ENCODE data around the gene IFITM5. TPM values are rescaled to one million over a fixed set of nuclear protein-coding genes. Genes with fewer than 3 reads are reported as not detected.

Gene IFITM5
- total RNA-seq, 1 donor from 2014 or later, result not detected

- H3K27ac Mint-ChIP-seq (ENCODE audit: unreplicated experiment), result no peak overlapping the region
- H3K36me3 Mint-ChIP-seq (ENCODE audit: low read depth), result peaks cover 9% of the 10 kb centered on the region
- no peak overlapping the region for H3K4me3 Mint-ChIP-seq (ENCODE audit: unreplicated experiment)
- TF ChIP-seq CTCF (IDR thresholded peaks at IDR 0.05), result no peak
- H3K4me1 Mint-ChIP-seq (ENCODE audit: low read depth), result peaks cover 9% of the 10 kb centered on the region
- no peaks in the 10 kb centered on the region for H3K27me3 Mint-ChIP-seq (ENCODE audit: low read depth)
- H3K9me3 Mint-ChIP-seq (ENCODE audit: low read depth), result no peaks in the 10 kb centered on the region
- DNase-seq (ENCODE audit: low spot score), result peak; percentile 73
Measured at GRCh38 chr11:293271-293851, 6.0 kb downstream of the IFITM5 start.

- H3K27me3 Mint-ChIP-seq (ENCODE audit: low read depth), result no peaks in the 10 kb centered on the region
- no peak overlapping the region for H3K4me3 Mint-ChIP-seq (ENCODE audit: unreplicated experiment)
- H3K27ac Mint-ChIP-seq (ENCODE audit: unreplicated experiment), result no peak overlapping the region
- TF ChIP-seq CTCF (IDR thresholded peaks at IDR 0.05), result no peak
- H3K36me3 Mint-ChIP-seq (ENCODE audit: low read depth), result peaks cover 9% of the 10 kb centered on the region
- H3K9me3 Mint-ChIP-seq (ENCODE audit: low read depth), result no peaks in the 10 kb centered on the region
- peak; percentile 87 for DNase-seq (ENCODE audit: low spot score)
- H3K4me1 Mint-ChIP-seq (ENCODE audit: low read depth), result peaks cover 16% of the 10 kb centered on the region
Measured at GRCh38 chr11:292211-293121, 6.9 kb downstream of the IFITM5 start.

GRCh38 chr11:291281-292210 is 7.8 kb downstream of the IFITM5 start:
- no peak for TF ChIP-seq CTCF (IDR thresholded peaks at IDR 0.05)
- DNase-seq (ENCODE audit: low spot score), result peak; percentile 90
- Mint-ChIP-seq H3K36me3 (ENCODE audit: low read depth) (peaks cover 9% of the 10 kb centered on the region), H3K4me3 (ENCODE audit: unreplicated experiment) (no peak overlapping the region), H3K27ac (ENCODE audit: unreplicated experiment) (peak overlapping the region; percentile 2), H3K27me3 (ENCODE audit: low read depth) (no peaks in the 10 kb centered on the region), H3K4me1 (ENCODE audit: low read depth) (peaks cover 16% of the 10 kb centered on the region), H3K9me3 (ENCODE audit: low read depth) (no peaks in the 10 kb centered on the region)

GRCh38 chr11:290621-291231 is 8.6 kb downstream of the IFITM5 start:
- Mint-ChIP-seq H3K27me3 (ENCODE audit: low read depth) (no peaks in the 10 kb centered on the region), H3K4me3 (ENCODE audit: unreplicated experiment) (peak overlapping the region; percentile 16)

More at GRCh38 chr11:290621-291231, 8.6 kb downstream of the IFITM5 start:
- peak; percentile 86 for DNase-seq (ENCODE audit: low spot score)
- H3K9me3 Mint-ChIP-seq (ENCODE audit: low read depth), result no peaks in the 10 kb centered on the region
- H3K27ac Mint-ChIP-seq (ENCODE audit: unreplicated experiment), result peak overlapping the region; percentile 2
- H3K4me1 Mint-ChIP-seq (ENCODE audit: low read depth), result peaks cover 16% of the 10 kb centered on the region
- peaks cover 9% of the 10 kb centered on the region for H3K36me3 Mint-ChIP-seq (ENCODE audit: low read depth)
- TF ChIP-seq CTCF (IDR thresholded peaks at IDR 0.05), result no peak

Data from chondrocyte (in vitro differentiated cells).